GM19099 (cell line): ENCODE measurements around the gene CAPN2.

Experiments
- POLR2A ChIP-seq: IDR thresholded peaks from 3 replicates; pipeline ENCODE4 v1.6.1; 2011; ENCODE audit warnings: low read depth; ENCODE audit not compliant: insufficient read length; ENCODE audit errors: extremely low read depth

CAPN2 gene

GRCh38 chr1:223712194-223712849 lies at the start of gene CAPN2:
Gene CAPN2, plus strand, starts transcription at chr1:223712539. Its CDS starts 102 bp downstream, at chr1:223712641.
- TF ChIP-seq POLR2A, result peak; percentile 46

GRCh38 chr1:223662943-223663342 lies 49.4 kb upstream of the CAPN2 start:
- TF ChIP-seq POLR2A, result no peak

GRCh38 chr1:223664106-223664505 lies 48.2 kb upstream of the CAPN2 start:
- TF ChIP-seq POLR2A, result no peak

- no peak for TF ChIP-seq POLR2A
Observed at GRCh38 chr1:223665592-223666312, 46.6 kb upstream of the CAPN2 start, which contains the start of gene CAPN8. Gene CAPN8, minus strand, starts transcription at chr1:223665701. Its CDS starts 55 bp downstream, at chr1:223665646.

- TF ChIP-seq POLR2A, result no peak
Observed at GRCh38 chr1:223667484-223668182, 44.7 kb upstream of the CAPN2 start.

GRCh38 chr1:223669003-223669795 lies 43.1 kb upstream of the CAPN2 start:
- no peak for TF ChIP-seq POLR2A

- no peak for TF ChIP-seq POLR2A
Observed at GRCh38 chr1:223670458-223671159, 41.7 kb upstream of the CAPN2 start.

GRCh38 chr1:223674119-223674890 lies 38.0 kb upstream of the CAPN2 start:
- TF ChIP-seq POLR2A, result no peak

- no peak for TF ChIP-seq POLR2A
Observed at GRCh38 chr1:223678841-223679240, 33.5 kb upstream of the CAPN2 start.

GRCh38 chr1:223680188-223680587 lies 32.2 kb upstream of the CAPN2 start:
- no peak for TF ChIP-seq POLR2A

GRCh38 chr1:223682502-223682901 lies 29.8 kb upstream of the CAPN2 start:
- no peak for TF ChIP-seq POLR2A

GRCh38 chr1:223683586-223684487 lies 28.5 kb upstream of the CAPN2 start:
- no peak for TF ChIP-seq POLR2A

- no peak for TF ChIP-seq POLR2A
Observed at GRCh38 chr1:223684488-223684792, 27.9 kb upstream of the CAPN2 start.

- TF ChIP-seq POLR2A, result no peak
Observed at GRCh38 chr1:223691121-223691520, 21.2 kb upstream of the CAPN2 start.
